Panc1 (cell line): ENCODE results near the gene MPRIP. TPM values are rescaled to one million over a fixed set of nuclear protein-coding genes. Genes with fewer than 3 reads are reported as not detected.

ENCODE experiments used
- ATAC-seq: fragments of 200-7000 bp; cut with Tn5 transposase; 2 replicates; pipeline ENCODE4 v1.9.1; 2020; ENCODE audit warnings: mild to moderate bottlenecking, moderate library complexity
- BruUV-seq: library from RNA; stranded (reverse); fragments of 400-500 nt; replicated peaks from 2 replicates; lab custom pipeline; 2021; lab: Mats Ljungman, UMichigan
- CTCF ChIA-PET: fragments of 300-600 bp; sonication (Branson Sonifier 250); formaldehyde crosslinking; loops from one replicate; lab custom pipeline; 2022; ENCODE audit warnings: antibody characterized with exemption; lab: Charles Lee
- POLR2A ChIA-PET: fragments of 300-600 bp; sonication (Branson Sonifier 250); formaldehyde crosslinking; loops from one replicate; lab custom pipeline; 2022; ENCODE audit warnings: antibody characterized with exemption; lab: Charles Lee
- DNase-seq: peaks from one replicate; pipeline ENCODE4 v3.0.0-alpha.2; 2010; ENCODE audit warnings: low read depth, low spot score
- H3K27ac ChIP-seq: 2 replicates; pipeline ENCODE4 v1.5.1; 2011; ENCODE audit warnings: mild to moderate bottlenecking, low read length, inconsistent platforms
- H3K27me3 ChIP-seq: fragments of 200-500 bp; sonication (Bioruptor generic); 2 replicates; pipeline ENCODE4 v1.6.0; 2014; ENCODE audit warnings: low read length, inconsistent platforms; ENCODE audit not compliant: control insufficient read depth, insufficient read depth
- H3K36me3 ChIP-seq: fragments of 200-500 bp; sonication (Bioruptor generic); 2 replicates; pipeline ENCODE4 v1.5.1; 2014; ENCODE audit warnings: inconsistent platforms, mild to moderate bottlenecking, low read length, moderate library complexity; ENCODE audit not compliant: control insufficient read depth, insufficient read depth
- H3K4me1 ChIP-seq: 2 replicates; pipeline ENCODE4 v1.5.1; 2011; ENCODE audit warnings: inconsistent platforms, mild to moderate bottlenecking, low read length, moderate library complexity; ENCODE audit not compliant: control insufficient read depth, insufficient read depth
- H3K4me3 ChIP-seq, 2 experiments: 2 replicates each; pipeline ENCODE4 v1.5.1; 2011 to 2012; ENCODE audit warnings: low read depth in 2 of 2, low read length in 2 of 2, mild to moderate bottlenecking in 2 of 2, inconsistent platforms in 1 of 2, moderate library complexity in 1 of 2
- H3K9me3 ChIP-seq: fragments of 200-500 bp; sonication (Bioruptor generic); 2 replicates; pipeline ENCODE4 v1.5.1; 2014; ENCODE audit warnings: low read depth, mild to moderate bottlenecking, inconsistent platforms, low read length, moderate library complexity; ENCODE audit not compliant: control insufficient read depth, insufficient read depth
- POLR2AphosphoS5 ChIP-seq: IDR thresholded peaks from 2 replicates; pipeline ENCODE4 v1.6.1; 2012; ENCODE audit warnings: mild to moderate bottlenecking, low read depth, low read length, moderate library complexity
- SIN3A ChIP-seq: IDR thresholded peaks from 2 replicates; pipeline ENCODE4 v1.6.1; 2012; ENCODE audit warnings: low read depth, mild to moderate bottlenecking, low read length, moderate library complexity, borderline replicate concordance; ENCODE audit not compliant: insufficient read depth
- TCF7L2 ChIP-seq: IDR thresholded peaks from 2 replicates; pipeline ENCODE4 v1.6.1; 2011; ENCODE audit warnings: mild to moderate bottlenecking, low read depth, low read length, inconsistent platforms
- in situ Hi-C: cut with HindIII; loops from 2 replicates; pipeline ENCODE4 v1.10.0; 2016; ENCODE audit warnings: low sequenced_read_pairs, low pct_unique_long_range_greater_than_20kb
- intact Hi-C: fragments of 100-400 bp; cut with micrococcal nuclease; formaldehyde crosslinking; loops from one replicate; pipeline ENCODE4 v1.10.0; 2022; ENCODE audit not compliant: unreplicated experiment
- total RNA-seq: library from RNA; stranded (reverse); gene quantifications from one replicate; pipeline ENCODE4 v1.2.1, GENCODE V29; 2021; ENCODE audit not compliant: unreplicated experiment
- TF ChIP-seq, protein P1 (sequence below), 2 experiments: IDR thresholded peaks; 2 replicates each; pipeline ENCODE4 v1.6.1; 2011 to 2012; ENCODE audit warnings: low read depth in 2 of 2, control low read depth in 1 of 2, low read length in 1 of 2, mild to moderate bottlenecking in 1 of 2, moderate library complexity in 1 of 2; ENCODE audit not compliant: insufficient read depth in 1 of 2
- TF ChIP-seq, protein P2 (sequence below): fragments of 450-650 bp; IDR thresholded peaks from 2 replicates; pipeline ENCODE4 v1.5.1; 2017; ENCODE audit warnings: mild to moderate bottlenecking

MPRIP gene
- total RNA-seq, 1 experiment from 2014 or later: 155 TPM

DNA sequence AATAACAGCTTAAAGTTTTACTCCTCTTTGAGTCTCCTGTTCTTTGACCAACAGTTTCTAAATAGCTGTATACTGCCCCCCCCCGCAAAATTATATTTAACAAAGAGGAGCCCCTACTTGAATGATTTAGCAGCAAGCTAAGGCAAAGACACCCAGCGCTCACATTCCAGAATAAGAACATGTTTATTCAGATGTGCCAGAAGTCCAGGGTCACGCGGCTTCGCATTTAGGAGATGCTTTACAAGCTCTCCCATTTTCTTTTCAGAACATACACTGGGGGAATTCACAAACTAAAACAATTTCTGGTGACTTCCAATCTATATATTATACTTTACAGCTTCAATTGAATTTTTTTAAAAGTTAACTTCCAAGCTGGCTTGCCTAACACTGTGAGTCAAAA is 158.6 kb downstream of the MPRIP start:
- TF ChIP-seq SIN3A (no peak), TCF7L2 (no peak), POLR2AphosphoS5 (no peak)
- TF ChIP-seq, protein P1, sequence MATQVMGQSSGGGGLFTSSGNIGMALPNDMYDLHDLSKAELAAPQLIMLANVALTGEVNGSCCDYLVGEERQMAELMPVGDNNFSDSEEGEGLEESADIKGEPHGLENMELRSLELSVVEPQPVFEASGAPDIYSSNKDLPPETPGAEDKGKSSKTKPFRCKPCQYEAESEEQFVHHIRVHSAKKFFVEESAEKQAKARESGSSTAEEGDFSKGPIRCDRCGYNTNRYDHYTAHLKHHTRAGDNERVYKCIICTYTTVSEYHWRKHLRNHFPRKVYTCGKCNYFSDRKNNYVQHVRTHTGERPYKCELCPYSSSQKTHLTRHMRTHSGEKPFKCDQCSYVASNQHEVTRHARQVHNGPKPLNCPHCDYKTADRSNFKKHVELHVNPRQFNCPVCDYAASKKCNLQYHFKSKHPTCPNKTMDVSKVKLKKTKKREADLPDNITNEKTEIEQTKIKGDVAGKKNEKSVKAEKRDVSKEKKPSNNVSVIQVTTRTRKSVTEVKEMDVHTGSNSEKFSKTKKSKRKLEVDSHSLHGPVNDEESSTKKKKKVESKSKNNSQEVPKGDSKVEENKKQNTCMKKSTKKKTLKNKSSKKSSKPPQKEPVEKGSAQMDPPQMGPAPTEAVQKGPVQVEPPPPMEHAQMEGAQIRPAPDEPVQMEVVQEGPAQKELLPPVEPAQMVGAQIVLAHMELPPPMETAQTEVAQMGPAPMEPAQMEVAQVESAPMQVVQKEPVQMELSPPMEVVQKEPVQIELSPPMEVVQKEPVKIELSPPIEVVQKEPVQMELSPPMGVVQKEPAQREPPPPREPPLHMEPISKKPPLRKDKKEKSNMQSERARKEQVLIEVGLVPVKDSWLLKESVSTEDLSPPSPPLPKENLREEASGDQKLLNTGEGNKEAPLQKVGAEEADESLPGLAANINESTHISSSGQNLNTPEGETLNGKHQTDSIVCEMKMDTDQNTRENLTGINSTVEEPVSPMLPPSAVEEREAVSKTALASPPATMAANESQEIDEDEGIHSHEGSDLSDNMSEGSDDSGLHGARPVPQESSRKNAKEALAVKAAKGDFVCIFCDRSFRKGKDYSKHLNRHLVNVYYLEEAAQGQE (IDR thresholded peaks at IDR 0.05; ENCODE audit: insufficient read depth in 1 of 2, low read depth in 2 of 2, low read length in 1 of 2): no peak
- TF ChIP-seq, protein P2, sequence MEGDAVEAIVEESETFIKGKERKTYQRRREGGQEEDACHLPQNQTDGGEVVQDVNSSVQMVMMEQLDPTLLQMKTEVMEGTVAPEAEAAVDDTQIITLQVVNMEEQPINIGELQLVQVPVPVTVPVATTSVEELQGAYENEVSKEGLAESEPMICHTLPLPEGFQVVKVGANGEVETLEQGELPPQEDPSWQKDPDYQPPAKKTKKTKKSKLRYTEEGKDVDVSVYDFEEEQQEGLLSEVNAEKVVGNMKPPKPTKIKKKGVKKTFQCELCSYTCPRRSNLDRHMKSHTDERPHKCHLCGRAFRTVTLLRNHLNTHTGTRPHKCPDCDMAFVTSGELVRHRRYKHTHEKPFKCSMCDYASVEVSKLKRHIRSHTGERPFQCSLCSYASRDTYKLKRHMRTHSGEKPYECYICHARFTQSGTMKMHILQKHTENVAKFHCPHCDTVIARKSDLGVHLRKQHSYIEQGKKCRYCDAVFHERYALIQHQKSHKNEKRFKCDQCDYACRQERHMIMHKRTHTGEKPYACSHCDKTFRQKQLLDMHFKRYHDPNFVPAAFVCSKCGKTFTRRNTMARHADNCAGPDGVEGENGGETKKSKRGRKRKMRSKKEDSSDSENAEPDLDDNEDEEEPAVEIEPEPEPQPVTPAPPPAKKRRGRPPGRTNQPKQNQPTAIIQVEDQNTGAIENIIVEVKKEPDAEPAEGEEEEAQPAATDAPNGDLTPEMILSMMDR: no peak
- DNase-seq (no peak), ATAC-seq (no peak)
- H3K36me3 ChIP-seq: no peaks in the 10 kb centered on the region
- no peaks in the 10 kb centered on the region for H3K27me3 ChIP-seq
- intact Hi-C loops: no loop called here
- H3K4me3 ChIP-seq: no peak overlapping the region
- BruUV-seq: no TSS peak
- H3K27ac ChIP-seq: no peak overlapping the region
- ChIA-PET CTCF (interaction anchor here (0.8 kb wide), 1 partner anchor 18 kb away, joined by 3 read pairs; no protein-coding TSS in a partner anchor), POLR2A (no interaction called here)
- in situ Hi-C loops: no loop called here
- H3K4me1 ChIP-seq: peaks cover 3% of the 10 kb centered on the region; the same call in 1 of the 2 replicates
- H3K9me3 ChIP-seq: no peaks in the 10 kb centered on the region

DNA sequence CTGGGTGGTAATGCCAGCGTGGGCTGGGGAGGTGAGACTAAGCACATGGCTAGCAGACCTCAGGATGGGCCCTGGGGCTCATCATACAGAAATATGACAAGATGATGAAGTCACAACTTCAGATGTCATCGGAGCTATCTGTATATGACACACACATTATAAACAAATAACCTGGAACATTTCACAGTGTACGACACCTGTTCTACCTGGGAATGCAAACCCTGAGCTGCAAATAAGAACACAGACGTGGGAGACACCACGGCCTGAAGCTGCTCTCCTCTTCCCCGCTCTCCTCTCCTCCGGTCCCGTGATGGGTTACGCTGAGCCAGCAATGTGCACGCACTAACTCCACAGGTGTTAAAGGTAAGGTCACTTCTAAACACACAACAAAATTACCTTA is 159.0 kb downstream of the MPRIP start:
- H3K9me3 ChIP-seq: no peaks in the 10 kb centered on the region
- H3K36me3 ChIP-seq: no peaks in the 10 kb centered on the region
- ChIA-PET POLR2A (no interaction called here), CTCF (interaction anchor here (0.8 kb wide), 1 partner anchor 18 kb away, joined by 3 read pairs; no protein-coding TSS in a partner anchor)
- DNase-seq: no peak
- H3K27me3 ChIP-seq: no peaks in the 10 kb centered on the region
- BruUV-seq: no TSS peak
- no peak overlapping the region for H3K27ac ChIP-seq
- H3K4me3 ChIP-seq: no peak overlapping the region
- no peak for ATAC-seq
- intact Hi-C loops: no loop called here
- H3K4me1 ChIP-seq: peaks cover 3% of the 10 kb centered on the region; the same call in 1 of the 2 replicates
- in situ Hi-C loops: no loop called here
- TF ChIP-seq POLR2AphosphoS5 (no peak), TCF7L2 (no peak), SIN3A (no peak)
- TF ChIP-seq, protein P1 (IDR thresholded peaks at IDR 0.05; ENCODE audit: insufficient read depth in 1 of 2, low read depth in 2 of 2, low read length in 1 of 2): no peak
- TF ChIP-seq, protein P2: no peak
